Gastroesophageal sphincter (tissue), 4 donors: ENCODE data around the gene RARRES2. TPM values are rescaled to one million over a fixed set of nuclear protein-coding genes. Genes with fewer than 3 reads are reported as not detected.

Source experiments
- ATAC-seq: fragments of 150-250 bp; one replicate; pipeline ENCODE4 v1.9.1; 2016; ENCODE audit warnings: mild to moderate bottlenecking, moderate library complexity
- H3K27ac ChIP-seq, 4 donors: fragments of 200-600 bp; sonication (generic) in 3 of 4; 1 replicate in 3 of 4; 2 replicates in 1 of 4; pipeline ENCODE4 v1.5.1; 2016 to 2019
- H3K27me3 ChIP-seq: fragments of 200-600 bp; sonication (generic); one replicate; pipeline ENCODE4 v1.5.1; 2019
- H3K36me3 ChIP-seq, 2 donors: fragments of 200-600 bp; sonication (generic); one replicate each; pipeline ENCODE4 v1.5.1; 2019; ENCODE audit warnings: control low read depth in 1 of 2
- H3K4me1 ChIP-seq, 3 donors: fragments of 200-600 bp; sonication (generic); 1 replicate in 2 of 3; 2 replicates in 1 of 3; pipeline ENCODE4 v1.5.1; 2016 to 2019; ENCODE audit warnings: control low read depth in 2 of 3
- H3K4me3 ChIP-seq, 2 donors: fragments of 200-600 bp; sonication (generic); one replicate each; pipeline ENCODE4 v1.5.1; 2019; ENCODE audit warnings: mild to moderate bottlenecking in 1 of 2, moderate library complexity in 1 of 2
- H3K9me3 ChIP-seq, 3 donors: fragments of 200-600 bp; sonication (generic); one replicate each; pipeline ENCODE4 v1.5.1; 2017 to 2019; ENCODE audit warnings: control low read depth in 2 of 3
- CTCF ChIP-seq, 4 experiments: fragments of 200-600 bp in 2 of 4; fragments of 450-650 bp in 2 of 4; sonication (generic) in 1 of 4; IDR thresholded peaks; one replicate each; pipeline ENCODE4 v1.5.1; 2017 to 2019; ENCODE audit warnings: antibody characterized with exemption in 4 of 4, mild to moderate bottlenecking in 2 of 4, moderate library complexity in 2 of 4
- EP300 ChIP-seq: sonication (generic); formaldehyde crosslinking; IDR thresholded peaks from one replicate; pipeline ENCODE4 v1.6.1; 2017; ENCODE audit warnings: antibody characterized with exemption, mild to moderate bottlenecking
- POLR2A ChIP-seq, 2 donors: fragments of 450-650 bp; IDR thresholded peaks; one replicate each; pipeline ENCODE4 v1.6.1; 2017; ENCODE audit warnings: antibody characterized with exemption in 2 of 2, mild to moderate bottlenecking in 2 of 2, moderate library complexity in 1 of 2
- POLR2AphosphoS5 ChIP-seq: sonication (generic); formaldehyde crosslinking; IDR thresholded peaks from one replicate; pipeline ENCODE4 v1.6.1; 2017; ENCODE audit warnings: antibody characterized with exemption
- WGBS, 2 donors: methylation state at CpG; one replicate each; pipeline ENCODE4 v1.1.5; 2018; ENCODE audit warnings: low coverage in 1 of 2; 5-methylcytosine and 5-hydroxymethylcytosine counted together
- total RNA-seq, 4 donors: library from RNA; depleted of rRNA; stranded (reverse); fragments of >200 nt; gene quantifications; one replicate each; pipeline ENCODE4 v1.1.0, GENCODE V29; 2016

Gene RARRES2
- total RNA-seq, 4 donors from 2014 or later = 152 to 341 (median 157) TPM

GRCh38 chr7:150367677-150368095 lies 26.3 kb upstream of the RARRES2 start:
- H3K4me1 ChIP-seq = peaks cover 0 to 43% (median 16%) of the 10 kb centered on the region in 3 donors
- peaks cover 0 to 27% of the 10 kb centered on the region in 2 donors for H3K36me3 ChIP-seq
- ATAC-seq = no peak
- H3K27ac ChIP-seq = peak overlapping the region; percentile 76 to 95 (median 93)
- H3K27me3 ChIP-seq = no peaks in the 10 kb centered on the region
- H3K4me3 ChIP-seq = peak overlapping the region; percentile 73 to 75
- peak; percentile 12 for TF ChIP-seq POLR2AphosphoS5
- no peak for TF ChIP-seq POLR2A (IDR thresholded peaks at IDR 0.05)
- H3K9me3 ChIP-seq = no peaks in the 10 kb centered on the region
- 38 to 55% methylated on average over 7 to 8 of the region's 8 CpGs for WGBS, 2 donors

GRCh38 chr7:150365673-150366398 lies 24.4 kb upstream of the RARRES2 start:
- H3K4me1 ChIP-seq = peaks cover 0 to 40% (median 14%) of the 10 kb centered on the region in 3 donors
- no peaks in the 10 kb centered on the region for H3K9me3 ChIP-seq
- H3K36me3 ChIP-seq = peaks cover 0 to 8% of the 10 kb centered on the region in 2 donors
- H3K4me3 ChIP-seq = no peak overlapping the region
- TF ChIP-seq CTCF (IDR thresholded peaks at IDR 0.05) = no peak
- TF ChIP-seq POLR2AphosphoS5 = no peak
- TF ChIP-seq EP300 = no peak
- TF ChIP-seq POLR2A (IDR thresholded peaks at IDR 0.05) = no peak
- ATAC-seq = no peak
- no peaks in the 10 kb centered on the region for H3K27me3 ChIP-seq
- WGBS, 2 donors = 70 to 88% methylated on average over 2 of the region's 5 CpGs
- no peak overlapping the region for H3K27ac ChIP-seq

- Histone ChIP-seq H3K4me3 (no peak overlapping the region), H3K27me3 (no peaks in the 10 kb centered on the region), H3K9me3 (no peaks in the 10 kb centered on the region), H3K27ac (no peak overlapping the region), H3K4me1 (peaks cover 0 to 34% (median 7%) of the 10 kb centered on the region in 3 donors), H3K36me3 (peaks cover 0 to 3% of the 10 kb centered on the region in 2 donors)
- ATAC-seq = no peak
- TF ChIP-seq POLR2AphosphoS5 = no peak
- no peak for TF ChIP-seq EP300
- TF ChIP-seq POLR2A (IDR thresholded peaks at IDR 0.05) = no peak
- no peak for TF ChIP-seq CTCF (IDR thresholded peaks at IDR 0.05)
- WGBS, 2 donors = 80 to 94% methylated on average over 8 to 9 of the region's 10 CpGs
Observed at GRCh38 chr7:150365194-150365593, 23.8 kb upstream of the RARRES2 start.

- no peaks in the 10 kb centered on the region for H3K27me3 ChIP-seq
- no peaks in the 10 kb centered on the region for H3K36me3 ChIP-seq
- WGBS, 2 donors = 75 to 87% methylated on average over 3 of the region's 5 CpGs
- H3K4me3 ChIP-seq = no peak overlapping the region
- ATAC-seq = no peak
- H3K27ac ChIP-seq = no peak overlapping the region
- peaks cover 0 to 24% (median 0%) of the 10 kb centered on the region in 3 donors for H3K4me1 ChIP-seq
- TF ChIP-seq CTCF (IDR thresholded peaks at IDR 0.05) (no peak), EP300 (no peak), POLR2A (IDR thresholded peaks at IDR 0.05) (no peak), POLR2AphosphoS5 (no peak)
- no peaks in the 10 kb centered on the region for H3K9me3 ChIP-seq
Observed at GRCh38 chr7:150363872-150364271, 22.4 kb upstream of the RARRES2 start.

- 100% methylated on average over 4 of the region's 4 CpGs; no CpG with 5 or more reads in 1 of the 2 donors for WGBS, 2 donors
Observed at GRCh38 chr7:150363370-150363769, 21.9 kb upstream of the RARRES2 start.

More at GRCh38 chr7:150363370-150363769, 21.9 kb upstream of the RARRES2 start:
- H3K27ac ChIP-seq = no peak overlapping the region
- H3K36me3 ChIP-seq = no peaks in the 10 kb centered on the region
- peaks cover 0 to 24% (median 0%) of the 10 kb centered on the region in 3 donors for H3K4me1 ChIP-seq
- H3K4me3 ChIP-seq = no peak overlapping the region
- ATAC-seq = no peak
- no peaks in the 10 kb centered on the region for H3K27me3 ChIP-seq
- no peaks in the 10 kb centered on the region for H3K9me3 ChIP-seq
- TF ChIP-seq EP300 = no peak
- no peak for TF ChIP-seq POLR2AphosphoS5
